KOPT-K1 (cell line): ENCODE measurements around the gene ADAMTS2.
"Not testable (repeated sequence)": the region's sequence is repeated elsewhere in the genome, so short reads cannot be mapped to it uniquely, and the experiment has no call there.

Source experiments
- H3K27ac ChIP-seq: fragments of 200-600 bp; sonication (generic); 2 replicates; pipeline ENCODE4 v1.5.1; 2016; ENCODE audit warnings: antibody characterized with exemption, mild to moderate bottlenecking, low read depth, low read length; ENCODE audit not compliant: poor library complexity, severe bottlenecking
- H3K36me3 ChIP-seq: fragments of 200-600 bp; sonication (generic); 2 replicates; pipeline ENCODE4 v1.5.1; 2017; ENCODE audit warnings: antibody characterized with exemption, mild to moderate bottlenecking, low read length, moderate library complexity; ENCODE audit not compliant: insufficient read depth
- H3K9me3 ChIP-seq: fragments of 200-600 bp; sonication (generic); 2 replicates; pipeline ENCODE4 v1.5.1; 2017; ENCODE audit warnings: antibody characterized with exemption, low read length, mild to moderate bottlenecking; ENCODE audit not compliant: insufficient read depth, poor library complexity, severe bottlenecking

Gene ADAMTS2

DNA sequence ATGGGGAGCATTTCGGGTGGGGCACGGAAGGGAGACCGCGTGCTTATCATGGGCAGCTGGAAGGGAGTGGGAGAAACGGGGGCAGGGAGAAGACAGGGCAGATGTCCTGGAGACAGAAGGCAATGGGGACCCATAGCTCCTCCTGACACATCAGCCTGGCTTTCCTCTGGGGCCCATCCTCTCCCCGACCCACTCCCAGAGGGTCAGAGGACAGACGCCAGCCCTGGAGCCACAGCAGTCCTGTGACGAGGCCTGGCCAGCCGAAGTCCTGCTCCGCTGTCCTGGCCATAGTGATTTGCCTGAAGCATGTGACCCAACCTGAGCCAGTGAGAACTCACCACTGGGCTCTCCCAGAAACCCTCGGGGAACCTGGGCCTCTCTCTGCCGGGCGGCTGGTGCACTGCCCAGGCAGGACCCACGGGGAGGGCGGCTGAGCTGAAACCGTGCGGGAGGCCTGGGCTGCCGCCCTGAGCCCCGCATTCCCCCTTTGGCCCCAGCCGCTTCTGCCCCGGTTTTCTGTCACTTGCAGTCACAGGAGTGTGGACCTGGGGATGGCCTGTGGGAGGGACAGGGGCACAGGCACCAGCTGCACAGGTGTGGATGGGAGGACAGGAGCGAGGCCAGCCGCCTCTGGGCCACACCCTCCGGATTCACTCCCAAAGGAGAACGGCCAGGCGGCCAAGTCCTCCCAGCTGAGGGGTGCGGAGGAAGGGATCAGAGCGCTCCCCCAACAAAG is 19.8 kb downstream of the ADAMTS2 start:
- Histone ChIP-seq H3K27ac (no peak overlapping the region), H3K9me3 (no peaks in the 10 kb centered on the region), H3K36me3 (no peaks in the 10 kb centered on the region)

- Histone ChIP-seq H3K27ac (no peak overlapping the region), H3K36me3 (no peaks in the 10 kb centered on the region), H3K9me3 (no peaks in the 10 kb centered on the region)
Observed at GRCh38 chr5:179324760-179325295, 20.4 kb downstream of the ADAMTS2 start.

- H3K9me3 ChIP-seq, H3K27ac ChIP-seq, H3K36me3 ChIP-seq: not testable (repeated sequence)
Observed at GRCh38 chr5:179324316-179324715, 20.9 kb downstream of the ADAMTS2 start.

DNA sequence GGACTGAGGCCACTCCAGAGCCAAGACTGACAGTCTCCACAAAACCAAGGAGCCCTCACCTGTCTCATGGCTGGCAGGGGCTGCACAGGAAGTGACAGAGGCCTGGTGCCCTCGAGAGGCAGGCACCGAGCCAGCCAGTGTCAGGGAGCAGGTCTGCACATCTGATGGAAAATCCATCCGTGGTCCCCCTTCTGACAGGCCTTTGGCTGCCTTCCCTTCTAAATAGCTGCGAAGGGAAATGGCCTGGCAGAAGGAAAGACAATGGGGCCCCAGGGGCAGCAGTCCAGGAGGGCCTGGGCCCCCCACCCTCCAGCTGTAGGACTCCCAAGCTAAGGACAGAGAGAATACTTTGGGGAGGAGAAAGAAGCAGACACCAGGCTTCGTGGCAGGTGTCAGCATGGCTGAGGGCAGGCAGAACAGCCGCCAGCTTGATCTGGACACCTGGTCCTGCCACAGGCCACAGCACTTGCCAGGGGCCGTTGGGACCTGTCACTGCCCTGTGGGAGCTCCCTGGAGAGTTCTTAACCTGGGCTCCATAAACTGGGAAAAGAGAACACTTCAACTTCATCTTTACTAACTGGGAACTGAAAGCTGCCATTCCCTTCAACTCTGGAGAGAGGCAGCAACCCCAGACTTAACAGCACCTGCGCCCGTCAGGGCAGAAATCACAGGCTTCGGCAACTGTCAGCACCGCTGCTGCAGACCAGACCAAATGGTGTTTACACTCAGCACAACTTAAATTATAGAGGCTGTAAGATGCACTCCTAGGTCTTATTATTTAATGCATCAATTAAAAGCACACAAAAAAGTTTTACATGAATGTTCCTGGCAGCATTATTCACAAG is 22.0 kb downstream of the ADAMTS2 start:
- no peaks in the 10 kb centered on the region for H3K9me3 ChIP-seq
- H3K27ac ChIP-seq, result no peak overlapping the region
- H3K36me3 ChIP-seq, result no peaks in the 10 kb centered on the region

DNA sequence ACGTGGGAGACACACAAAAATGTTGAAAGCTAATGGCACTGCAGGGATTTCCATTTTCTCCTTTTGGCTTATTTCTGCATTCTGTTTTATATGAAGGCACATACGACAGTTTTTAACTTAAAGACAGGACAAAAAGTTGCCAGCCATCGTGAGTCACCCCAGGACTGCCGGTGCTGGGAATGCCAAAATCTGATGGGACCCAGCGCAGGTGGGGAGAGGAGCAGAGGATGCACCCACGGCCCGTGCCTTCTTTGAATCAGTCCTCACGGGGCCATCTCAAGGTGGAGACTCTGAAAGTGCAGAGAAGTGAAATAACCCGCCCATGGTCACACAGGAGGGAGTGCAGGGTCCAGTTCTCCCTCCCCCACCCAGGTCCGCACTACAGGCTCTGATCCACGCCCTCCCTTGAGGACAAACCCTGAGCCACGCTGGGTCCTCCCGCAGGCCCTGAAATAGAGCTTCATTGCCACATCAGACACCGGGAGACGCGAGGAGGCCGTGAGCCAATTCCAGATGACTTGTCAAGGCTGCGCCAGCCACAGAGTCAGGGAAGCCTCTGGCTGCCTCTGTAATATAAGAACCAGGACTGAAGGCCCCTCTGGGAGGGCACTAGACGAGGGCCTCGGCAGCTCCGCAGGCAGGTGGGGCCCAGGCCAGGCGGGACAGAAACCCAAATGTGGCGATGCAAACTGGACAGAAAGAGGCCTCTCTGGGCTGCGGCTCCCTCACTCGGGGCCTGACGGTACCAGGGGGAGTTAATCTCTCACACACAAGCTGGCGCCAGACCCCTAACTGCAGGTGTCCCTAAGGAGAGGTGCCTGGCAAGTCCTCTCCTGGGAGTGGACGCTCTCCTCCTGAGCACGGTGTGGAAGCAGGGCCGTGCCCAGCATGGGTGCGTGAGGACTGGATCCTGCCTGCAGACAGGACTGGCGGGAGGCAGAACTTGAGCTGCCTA is 22.9 kb downstream of the ADAMTS2 start:
- Histone ChIP-seq H3K27ac (no peak overlapping the region), H3K36me3 (no peaks in the 10 kb centered on the region), H3K9me3 (no peaks in the 10 kb centered on the region)

GRCh38 chr5:179321206-179321987 is 23.9 kb downstream of the ADAMTS2 start:
- no peak overlapping the region for H3K27ac ChIP-seq
- no peaks in the 10 kb centered on the region for H3K36me3 ChIP-seq
- no peaks in the 10 kb centered on the region for H3K9me3 ChIP-seq

DNA sequence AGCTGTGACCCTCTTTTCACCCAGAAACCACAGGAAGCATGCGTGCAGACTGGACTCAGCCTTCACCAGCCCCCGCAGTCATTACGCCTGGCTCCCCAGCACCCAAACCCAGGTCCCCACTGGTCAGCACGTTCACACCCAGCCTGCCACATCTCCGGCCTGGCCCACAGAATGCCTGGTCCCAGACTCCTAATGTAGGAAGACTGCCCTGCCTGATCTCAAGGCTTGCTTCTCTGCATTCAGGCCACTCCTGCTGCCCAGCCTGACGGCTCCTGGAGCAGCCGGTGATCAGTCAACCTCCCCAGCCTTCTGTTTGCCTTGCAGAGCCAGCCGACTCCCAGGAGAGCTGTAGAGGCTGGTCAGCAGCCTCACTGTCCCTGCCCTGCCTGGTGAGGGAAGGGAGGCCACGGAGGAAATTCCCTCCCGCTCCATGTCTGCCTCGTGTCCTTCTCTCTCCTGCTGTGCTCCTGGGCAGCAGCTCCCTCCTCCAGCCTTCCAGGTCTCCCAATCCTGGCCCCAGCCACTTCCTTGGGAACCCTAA is 25.4 kb downstream of the ADAMTS2 start:
- Histone ChIP-seq H3K36me3 (no peaks in the 10 kb centered on the region), H3K27ac (no peak overlapping the region)

DNA sequence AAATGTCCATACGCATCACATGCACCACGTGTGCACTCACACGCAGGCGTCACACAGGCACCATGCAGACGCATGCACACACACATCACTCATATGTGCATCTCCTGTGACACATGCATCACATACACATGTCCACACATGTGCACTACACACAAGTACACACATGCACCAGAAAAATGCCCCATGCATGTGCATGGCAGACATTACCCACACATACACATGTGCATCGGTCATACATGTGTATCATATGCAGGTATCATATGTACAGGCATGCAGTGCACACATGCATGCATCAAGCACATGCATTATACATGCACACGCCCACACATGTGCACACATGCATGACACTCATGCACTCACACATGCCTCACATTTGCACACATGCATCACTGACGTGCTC is 26.1 kb downstream of the ADAMTS2 start:
- no peaks in the 10 kb centered on the region for H3K36me3 ChIP-seq
- H3K9me3 ChIP-seq, result no peaks in the 10 kb centered on the region
- no peak overlapping the region for H3K27ac ChIP-seq

More for the DNA sequence above, 25.4 kb downstream of the ADAMTS2 start:
- no peaks in the 10 kb centered on the region for H3K9me3 ChIP-seq

- no peak overlapping the region for H3K27ac ChIP-seq
- H3K9me3 ChIP-seq, result no peaks in the 10 kb centered on the region
- H3K36me3 ChIP-seq, result no peaks in the 10 kb centered on the region
Observed at GRCh38 chr5:179318221-179318955, 26.9 kb downstream of the ADAMTS2 start.

DNA sequence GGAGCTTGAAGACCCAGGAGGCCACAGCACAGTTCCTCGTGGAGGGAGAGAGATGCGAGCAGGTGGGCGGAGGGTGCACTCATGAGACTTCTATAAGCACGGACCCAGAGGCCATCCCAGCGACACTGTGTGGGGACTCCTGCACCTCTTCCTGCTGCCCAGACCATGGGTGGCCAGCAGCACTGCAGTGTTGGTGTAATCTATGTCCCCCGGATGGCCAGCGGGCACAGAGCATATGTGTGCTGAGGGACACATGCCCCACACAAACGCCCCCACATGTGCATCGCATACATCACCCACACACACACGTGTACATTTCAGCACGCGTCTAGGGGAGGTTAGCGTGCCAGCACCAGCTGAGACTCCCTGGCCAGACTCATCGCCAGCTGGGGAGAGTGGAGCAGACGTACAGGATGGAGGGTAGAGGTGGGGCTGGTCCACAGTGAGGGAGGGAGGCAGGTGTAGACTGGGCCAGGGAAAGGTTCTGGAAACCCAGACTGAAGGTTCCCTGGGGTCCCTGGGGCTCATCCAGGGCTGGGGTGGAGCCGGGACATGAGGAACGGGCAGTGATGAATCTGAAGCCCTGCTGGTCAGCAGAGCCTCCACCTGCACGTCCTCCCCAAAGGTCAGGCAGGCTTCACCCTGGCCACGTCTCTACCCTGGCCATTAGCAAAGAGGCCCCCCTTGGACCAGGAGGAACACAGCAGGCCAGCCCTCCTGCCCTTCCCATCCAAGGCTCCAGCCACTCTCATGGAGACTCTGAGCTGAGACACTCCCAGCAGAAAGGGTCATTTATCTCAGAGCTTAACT is 27.6 kb downstream of the ADAMTS2 start:
- Histone ChIP-seq H3K27ac (no peak overlapping the region), H3K36me3 (no peaks in the 10 kb centered on the region), H3K9me3 (no peaks in the 10 kb centered on the region)

DNA sequence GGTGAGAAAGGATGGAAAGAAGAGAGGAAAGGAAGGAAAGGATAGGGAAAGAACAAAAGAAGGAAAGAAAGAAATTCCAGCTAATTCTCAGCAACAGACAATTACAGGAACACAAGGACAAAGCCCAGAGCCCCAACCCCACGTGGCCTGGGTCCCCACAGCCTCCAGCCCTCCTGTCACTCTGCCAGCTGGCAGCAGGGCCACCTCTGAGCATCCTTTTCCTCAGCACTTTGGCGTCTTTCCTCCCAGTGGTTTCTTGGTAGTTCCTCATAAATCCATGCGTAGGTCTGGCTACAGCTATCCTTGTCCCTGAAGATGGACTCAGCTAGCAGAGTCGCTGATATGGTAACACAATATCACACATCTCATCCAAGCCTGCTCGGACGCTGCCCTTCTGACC is 28.3 kb downstream of the ADAMTS2 start:
- H3K27ac ChIP-seq, result no peak overlapping the region
- H3K9me3 ChIP-seq, result no peaks in the 10 kb centered on the region
- no peaks in the 10 kb centered on the region for H3K36me3 ChIP-seq

DNA sequence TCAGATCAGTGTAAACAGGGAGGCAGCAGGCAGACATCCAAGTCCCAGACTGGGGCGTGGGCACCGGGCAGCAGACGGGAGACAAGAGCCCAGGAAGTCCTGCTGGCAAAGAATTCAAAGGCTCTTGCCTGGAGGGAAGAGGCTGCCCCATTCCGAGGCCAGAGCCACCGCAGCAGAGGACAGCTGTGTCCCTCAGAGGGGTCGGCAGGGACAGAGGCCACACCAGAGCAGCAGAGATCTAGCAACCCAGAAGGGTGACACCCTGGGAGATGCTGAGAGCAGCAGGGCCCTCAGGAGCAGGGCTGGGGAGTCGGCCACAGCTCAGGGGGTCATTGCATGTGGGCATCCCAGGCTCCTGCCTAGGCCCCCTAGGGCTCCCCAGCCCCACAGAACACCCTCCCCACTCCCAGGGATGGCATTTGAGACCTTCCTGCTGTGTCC is 29.1 kb downstream of the ADAMTS2 start:
- Histone ChIP-seq H3K9me3 (no peaks in the 10 kb centered on the region), H3K27ac (no peak overlapping the region), H3K36me3 (no peaks in the 10 kb centered on the region)
